K562 (cell line): ENCODE data around the gene MRPL58. TPM values are rescaled to one million over a fixed set of nuclear protein-coding genes. Genes with fewer than 3 reads are reported as not detected.

Source experiments
- ARID4B ChIP-seq: sonication (generic); formaldehyde crosslinking; IDR thresholded peaks from 2 replicates; pipeline ENCODE4 v1.8.0; 2022; ENCODE audit warnings: mild to moderate bottlenecking, missing genetic modification reagents
- JUNB ChIP-seq: fragments of 450-650 bp; formaldehyde crosslinking; conservative IDR thresholded peaks from 2 replicates; pipeline ENCODE4 v1.4.0; 2020; ENCODE audit warnings: mild to moderate bottlenecking
- MTA1 ChIP-seq: fragments of 450-650 bp; IDR thresholded peaks from 2 replicates; pipeline ENCODE4 v1.6.1; 2017; ENCODE audit warnings: borderline replicate concordance
- NFE2 ChIP-seq: IDR thresholded peaks from 2 replicates; pipeline ENCODE4 v1.6.1; 2014; ENCODE audit warnings: antibody characterized with exemption, low read depth
- RBM14 ChIP-seq: fragments of 200-400 bp; formaldehyde crosslinking; IDR thresholded peaks from 2 replicates; pipeline ENCODE4 v1.6.1; 2018; ENCODE audit warnings: low read depth, mild to moderate bottlenecking, low read length, moderate library complexity, borderline replicate concordance; ENCODE audit not compliant: insufficient read depth
- SOX6 ChIP-seq: fragments of 450-650 bp; IDR thresholded peaks from 2 replicates; pipeline ENCODE4 v1.6.1; 2014; ENCODE audit warnings: mild to moderate bottlenecking
- STAT5B ChIP-seq: fragments of 250-450 bp; sonication (Bioruptor Pico); IDR thresholded peaks from 2 replicates; pipeline ENCODE4 v1.8.0; 2021; ENCODE audit warnings: mild to moderate bottlenecking, inconsistent platforms
- TFAP4 ChIP-seq: sonication (generic); formaldehyde crosslinking; IDR thresholded peaks from 2 replicates; pipeline ENCODE4 v1.8.0; 2022; ENCODE audit warnings: missing genetic modification reagents, mild to moderate bottlenecking, moderate library complexity, borderline replicate concordance
- ZMIZ1 ChIP-seq, 2 experiments: fragments of 150-350 bp in 1 of 2; IDR thresholded peaks; 2 replicates each; pipeline ENCODE4 v1.6.1; 2012 to 2016; ENCODE audit warnings: low read depth in 2 of 2, low read length in 2 of 2, mild to moderate bottlenecking in 1 of 2, moderate library complexity in 1 of 2
- ZNF512 ChIP-seq: IDR thresholded peaks from 2 replicates; pipeline ENCODE4 v1.6.1; 2016; ENCODE audit warnings: missing genetic modification characterization, missing compliant biosample characterization
- ZNF561 ChIP-seq: fragments of 450-650 bp; formaldehyde crosslinking; conservative IDR thresholded peaks from 2 replicates; pipeline ENCODE4 v1.4.0; 2020; ENCODE audit warnings: mild to moderate bottlenecking, moderate library complexity
- ZNF57 ChIP-seq: fragments of 450-650 bp; formaldehyde crosslinking; IDR thresholded peaks from 2 replicates; pipeline ENCODE4 v1.4.0; 2020; ENCODE audit warnings: mild to moderate bottlenecking, moderate library complexity
- polyA plus RNA-seq, 8 experiments: library from polyadenylated mRNA; depleted of rRNA in 4 of 8; stranded (reverse) in 5 of 8; unstranded in 3 of 8; fragments of >200 nt; fragmentation: Nextera tagmentation in 2 of 8; fragmentation: Illumina TruSeq in 1 of 8; extraction: Ambion mirVana in 2 of 8; extraction: Trizol in 1 of 8; gene quantifications; 2 replicates each; pipeline versions ENCODE4 v1.2.1 to v1.2.3, GENCODE V29; 2011 to 2014; ENCODE audit warnings: inconsistent platforms in 1 of 8, missing spikeins in 1 of 8
- total RNA-seq, 7 experiments: library from RNA; depleted of rRNA in 6 of 7; stranded (reverse); fragments of >200 nt in 6 of 7; fragmentation: Illumina TruSeq in 2 of 7; extraction: Trizol in 2 of 7; gene quantifications; 2 replicates each; pipeline versions ENCODE4 v1.2.1 to v1.2.3, GENCODE V29; 2011 to 2021; ENCODE audit warnings: low replicate concordance in 1 of 7

MRPL58 gene
- total and polyA plus RNA-seq, 9 of the 15 experiments (the other 6 are each of a cell fraction or from before 2014, with no cell fraction given) = 30.8 to 107 (median 72.4) TPM

- TF ChIP-seq ARID4B (CRISPR knock-in tag) (no peak; the same call in 1 of the 2 replicates), MTA1 (0 out of 2 replicates have a peak, but pooled peaks have one; percentile 46), SOX6 (no peak; the same call in 1 of the 2 replicates), RBM14 (no peak), ZNF512 (no peak), JUNB (CRISPR knock-in tag) (no peak), ZNF561 (CRISPR knock-in tag) (no peak; the same call in 1 of the 2 replicates), STAT5B (CRISPR knock-in tag) (no peak), ZNF57 (no peak), TFAP4 (CRISPR knock-in tag) (peak; percentile 86), ZMIZ1 (IDR thresholded peaks at IDR 0.05; ENCODE audit: low read depth in 2 of 2, low read length in 2 of 2) (peak in 1 of 2 experiments; percentile 74; a peak in 1 of 4 replicates), NFE2 (no peak)
Measured at GRCh38 chr17:74981979-74982662, 30.3 kb upstream of the MRPL58 start (continued).
